Testis (tissue), 2 donors: ENCODE results near the gene BTN2A1.

ENCODE experiments used
- POLR2A ChIP-seq: fragments of 450-650 bp; IDR thresholded peaks from one replicate; pipeline ENCODE4 v1.6.1; 2017; ENCODE audit warnings: antibody characterized with exemption, mild to moderate bottlenecking, moderate library complexity
- TF ChIP-seq, protein P1 (sequence below), 3 experiments: fragments of 450-650 bp in 2 of 3; fragments of 200-600 bp in 1 of 3; sonication (generic) in 1 of 3; IDR thresholded peaks; one replicate each; pipeline ENCODE4 v1.5.1; 2016 to 2019; ENCODE audit warnings: antibody characterized with exemption in 3 of 3, mild to moderate bottlenecking in 2 of 3, moderate library complexity in 1 of 3

DNA sequence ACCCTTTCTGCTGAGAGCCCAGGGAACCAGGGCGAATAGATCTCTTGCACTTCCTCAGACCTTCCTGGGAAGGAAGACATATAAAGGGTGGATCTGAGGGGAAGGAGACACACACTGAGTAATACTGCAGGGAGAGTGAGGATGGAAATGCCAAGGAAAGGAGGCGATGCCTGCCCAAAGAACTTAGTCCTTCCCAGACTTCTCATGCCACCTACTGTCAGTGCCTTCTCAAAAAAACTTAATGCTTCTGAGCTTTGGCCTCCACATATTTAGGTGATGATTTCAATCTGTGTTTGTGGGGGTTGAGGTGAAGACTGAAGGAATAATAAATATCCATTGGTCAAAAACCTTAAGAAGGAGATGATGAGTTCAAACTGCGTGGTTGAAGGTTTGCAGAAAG lies 46.0 kb upstream of the BTN2A1 start:
- TF ChIP-seq POLR2A: no peak
- TF ChIP-seq, protein P1, sequence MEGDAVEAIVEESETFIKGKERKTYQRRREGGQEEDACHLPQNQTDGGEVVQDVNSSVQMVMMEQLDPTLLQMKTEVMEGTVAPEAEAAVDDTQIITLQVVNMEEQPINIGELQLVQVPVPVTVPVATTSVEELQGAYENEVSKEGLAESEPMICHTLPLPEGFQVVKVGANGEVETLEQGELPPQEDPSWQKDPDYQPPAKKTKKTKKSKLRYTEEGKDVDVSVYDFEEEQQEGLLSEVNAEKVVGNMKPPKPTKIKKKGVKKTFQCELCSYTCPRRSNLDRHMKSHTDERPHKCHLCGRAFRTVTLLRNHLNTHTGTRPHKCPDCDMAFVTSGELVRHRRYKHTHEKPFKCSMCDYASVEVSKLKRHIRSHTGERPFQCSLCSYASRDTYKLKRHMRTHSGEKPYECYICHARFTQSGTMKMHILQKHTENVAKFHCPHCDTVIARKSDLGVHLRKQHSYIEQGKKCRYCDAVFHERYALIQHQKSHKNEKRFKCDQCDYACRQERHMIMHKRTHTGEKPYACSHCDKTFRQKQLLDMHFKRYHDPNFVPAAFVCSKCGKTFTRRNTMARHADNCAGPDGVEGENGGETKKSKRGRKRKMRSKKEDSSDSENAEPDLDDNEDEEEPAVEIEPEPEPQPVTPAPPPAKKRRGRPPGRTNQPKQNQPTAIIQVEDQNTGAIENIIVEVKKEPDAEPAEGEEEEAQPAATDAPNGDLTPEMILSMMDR (IDR thresholded peaks at IDR 0.05): no peak
